Medulla oblongata (tissue), 1 donor: Measurements from ENCODE around the gene SGIP1.
"Not testable (repeated sequence)": the region's sequence is repeated elsewhere in the genome, so short reads cannot be mapped to it uniquely, and the experiment has no call there.

Experiments used
- DNase-seq: peaks from one replicate; pipeline ENCODE4 v3.0.0-alpha.2; 2015; ENCODE audit errors: extremely low spot score

SGIP1 gene

DNA sequence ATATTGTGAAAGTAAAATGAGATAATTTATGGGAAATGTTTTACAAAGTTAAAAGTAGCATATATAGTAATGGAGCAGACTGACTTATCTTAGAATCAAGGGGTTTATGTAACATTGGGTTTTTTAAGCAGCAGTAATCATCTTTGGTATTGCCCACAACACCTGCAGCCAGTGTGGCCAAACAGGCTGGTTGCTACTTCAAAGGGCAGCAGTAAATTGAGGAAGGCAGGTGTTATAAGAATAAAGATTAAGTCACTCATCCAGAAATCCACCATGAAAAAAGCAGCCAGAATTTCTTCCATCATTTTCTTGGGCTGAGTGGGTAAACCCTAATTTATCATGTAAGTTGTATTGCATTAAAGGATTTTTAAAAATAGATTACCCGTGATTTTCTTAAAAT is 235.0 kb downstream of the SGIP1 start:
- no peak for DNase-seq

DNA sequence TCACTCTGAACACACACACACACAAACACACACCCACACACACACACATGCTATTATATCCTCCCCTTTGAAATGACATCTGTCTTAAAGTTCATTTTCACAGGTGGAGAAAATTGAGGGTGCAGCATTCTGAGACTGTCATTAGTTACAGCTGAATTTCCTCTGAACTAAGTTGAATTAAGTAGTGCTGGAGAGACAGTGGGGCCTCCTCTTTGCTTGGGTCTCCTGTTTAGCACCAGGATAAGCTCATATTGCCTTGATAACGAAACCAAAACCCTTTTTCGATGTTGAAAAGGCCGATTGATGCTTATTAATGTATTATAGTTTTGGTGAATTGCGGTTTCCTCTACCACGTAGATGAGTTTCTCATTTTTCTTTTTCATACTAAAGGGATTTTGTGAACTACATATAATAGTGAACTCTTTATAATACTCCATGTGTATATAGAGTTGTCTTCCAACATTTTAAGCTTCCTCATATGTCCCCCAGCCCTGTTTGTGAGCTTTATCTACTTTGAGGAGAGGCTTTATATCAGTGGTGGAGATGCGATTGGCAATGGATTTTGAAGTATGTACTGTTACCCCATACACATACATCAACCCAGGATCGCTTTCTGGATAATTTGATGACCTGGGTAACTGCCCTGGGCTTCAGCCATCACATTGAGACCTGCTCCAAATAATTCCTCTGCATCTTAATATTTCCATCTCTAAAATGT is 235.7 kb downstream of the SGIP1 start:
- DNase-seq = no peak

DNA sequence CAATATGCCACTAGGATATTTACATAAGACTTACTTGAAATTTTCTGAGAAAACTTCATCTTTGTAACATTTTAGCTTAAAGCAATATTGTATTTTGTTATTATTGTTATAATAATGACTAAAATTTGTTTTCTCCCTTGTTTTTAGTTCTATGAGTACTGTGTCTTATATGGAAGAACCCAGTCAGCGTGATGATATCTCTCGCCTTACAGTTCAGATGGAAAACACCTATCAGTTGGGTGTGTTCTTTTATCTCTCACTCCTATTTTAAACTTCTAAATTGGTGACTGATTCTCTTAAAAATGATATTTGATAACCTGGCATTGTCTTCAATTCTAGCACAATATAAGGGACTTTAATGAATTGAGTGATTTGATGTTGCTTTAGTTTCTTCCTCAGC is 236.3 kb downstream of the SGIP1 start:
- no peak for DNase-seq

DNA sequence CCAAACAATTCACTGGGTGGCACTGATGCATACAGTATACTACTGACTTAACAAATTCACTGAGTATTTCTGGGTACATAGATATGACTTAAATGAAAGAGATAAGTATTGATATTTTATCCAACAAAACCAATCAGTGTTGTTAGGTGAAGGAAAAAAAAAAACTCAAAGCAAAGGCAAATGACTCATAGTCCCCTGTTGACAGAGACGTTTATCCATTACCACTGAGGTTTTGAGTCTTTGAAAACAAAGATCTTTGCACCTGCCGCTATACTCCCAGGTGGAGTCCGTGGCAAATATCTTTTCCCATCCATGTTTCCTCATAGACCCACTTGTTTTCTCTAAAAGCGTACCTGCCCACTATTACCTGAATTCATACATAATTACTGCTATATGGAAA is 236.7 kb downstream of the SGIP1 start:
- DNase-seq = no peak

DNA sequence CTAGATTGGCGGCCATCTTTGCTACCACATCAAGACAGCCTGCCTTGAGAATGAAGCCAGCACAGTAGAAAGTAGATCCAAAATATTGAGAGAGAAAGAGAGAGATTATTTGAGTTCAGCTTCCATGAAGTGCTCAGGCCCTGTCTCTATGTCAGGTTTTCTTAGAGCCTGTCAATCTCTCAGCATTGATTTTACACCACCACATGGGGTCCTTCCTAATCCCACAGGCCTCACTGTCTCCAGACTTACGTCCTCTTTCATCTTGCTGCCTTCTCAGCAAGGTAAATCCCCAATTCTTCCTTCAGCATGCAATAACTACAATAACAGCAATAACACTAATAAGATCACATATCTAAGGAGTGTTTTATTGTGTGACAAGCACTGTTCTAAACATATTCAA is 239.3 kb downstream of the SGIP1 start:
- DNase-seq = no peak

DNA sequence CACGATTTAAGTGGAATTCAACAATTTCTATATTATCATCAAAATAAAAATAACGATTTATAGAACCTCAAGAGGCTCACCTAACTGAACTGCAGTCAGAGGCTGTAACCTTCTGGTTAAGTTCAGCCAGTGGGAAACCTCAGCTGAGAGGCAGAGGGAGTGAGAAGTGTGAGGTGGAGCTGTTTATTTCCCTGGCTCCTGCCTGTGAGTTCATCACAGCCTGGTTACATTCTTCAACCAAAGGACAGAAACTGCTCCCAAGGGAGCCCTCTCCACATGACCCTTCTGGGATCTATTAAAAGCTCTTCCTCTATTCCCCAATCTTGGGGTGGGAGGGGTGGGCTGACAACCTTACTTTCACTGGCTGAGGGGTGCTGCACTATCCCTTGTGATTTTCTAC is 240.5 kb downstream of the SGIP1 start:
- DNase-seq = no peak

DNA sequence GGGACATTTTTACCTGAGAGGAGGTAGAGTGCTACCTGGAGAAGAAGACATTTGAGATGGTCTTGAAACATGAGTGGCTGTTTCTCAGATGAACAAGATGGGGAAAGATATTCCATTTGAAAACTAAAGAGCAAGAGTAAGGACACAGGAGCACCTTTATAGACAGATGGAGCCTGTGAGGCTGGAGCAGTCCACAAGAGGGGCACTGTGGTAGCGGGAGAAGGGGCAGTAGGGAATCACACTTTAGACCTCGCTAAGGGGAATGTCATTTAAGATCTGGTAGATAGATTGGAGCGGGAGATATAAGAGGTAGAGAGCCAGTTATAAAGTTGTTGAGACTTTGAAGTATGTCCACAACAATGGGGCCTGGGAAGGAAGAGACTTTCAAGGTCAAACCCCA is 241.7 kb downstream of the SGIP1 start:
- no peak for DNase-seq

DNA sequence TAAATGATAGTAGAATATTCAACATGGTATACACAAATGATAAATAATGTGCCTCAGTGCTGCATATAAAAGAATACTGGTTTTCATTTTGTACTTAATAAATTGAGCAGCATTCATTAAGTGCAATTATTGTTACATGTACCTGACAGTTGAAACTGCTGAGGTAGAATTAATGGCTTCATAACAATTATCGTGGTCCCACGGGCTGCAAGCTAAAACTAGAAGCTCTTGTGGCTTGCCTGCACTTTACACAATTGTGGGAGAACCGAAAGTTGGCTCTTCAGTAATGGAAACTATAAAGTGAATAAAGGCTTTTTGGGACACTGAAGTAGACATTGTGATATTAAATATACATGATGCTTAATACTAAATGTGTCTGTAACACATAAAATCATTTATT is 243.9 kb downstream of the SGIP1 start:
- DNase-seq = no peak

DNA sequence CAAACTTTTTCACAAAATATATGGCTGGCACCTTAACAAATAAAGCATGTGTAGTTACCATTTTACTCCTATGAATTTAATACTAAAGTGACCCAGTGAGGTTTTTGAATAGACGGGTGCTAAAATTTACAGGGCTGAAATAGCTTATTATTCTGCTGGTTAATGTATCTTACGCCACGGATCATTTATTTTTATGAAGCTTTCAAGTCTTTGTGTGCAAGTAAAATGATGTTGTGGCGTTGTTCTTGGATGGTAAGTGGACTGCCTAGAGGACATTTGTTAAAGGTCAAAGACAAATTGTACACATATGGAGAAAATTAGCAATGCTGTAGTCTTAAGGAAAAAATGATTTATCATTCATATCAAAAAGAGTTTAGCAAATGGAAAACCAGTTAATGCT is 244.3 kb downstream of the SGIP1 start:
- no peak for DNase-seq

DNA sequence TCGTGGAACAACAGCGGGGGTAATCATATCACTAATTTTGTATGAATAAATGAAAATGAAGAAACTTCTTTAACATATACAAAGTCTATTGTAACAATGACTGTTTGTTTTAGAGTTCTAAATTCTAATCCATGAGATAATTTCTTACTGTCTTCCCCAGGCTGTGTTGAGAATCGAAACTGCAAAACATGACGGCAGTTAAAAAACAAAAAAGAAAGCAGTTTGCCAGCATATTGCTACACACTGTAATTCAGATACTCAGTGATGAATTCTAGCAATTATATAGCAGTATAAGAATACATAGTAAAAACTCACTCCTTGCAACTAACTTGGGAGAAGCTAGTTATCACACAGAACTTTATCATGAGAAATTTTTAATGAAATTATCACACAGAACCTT is 245.0 kb downstream of the SGIP1 start:
- no peak for DNase-seq

DNA sequence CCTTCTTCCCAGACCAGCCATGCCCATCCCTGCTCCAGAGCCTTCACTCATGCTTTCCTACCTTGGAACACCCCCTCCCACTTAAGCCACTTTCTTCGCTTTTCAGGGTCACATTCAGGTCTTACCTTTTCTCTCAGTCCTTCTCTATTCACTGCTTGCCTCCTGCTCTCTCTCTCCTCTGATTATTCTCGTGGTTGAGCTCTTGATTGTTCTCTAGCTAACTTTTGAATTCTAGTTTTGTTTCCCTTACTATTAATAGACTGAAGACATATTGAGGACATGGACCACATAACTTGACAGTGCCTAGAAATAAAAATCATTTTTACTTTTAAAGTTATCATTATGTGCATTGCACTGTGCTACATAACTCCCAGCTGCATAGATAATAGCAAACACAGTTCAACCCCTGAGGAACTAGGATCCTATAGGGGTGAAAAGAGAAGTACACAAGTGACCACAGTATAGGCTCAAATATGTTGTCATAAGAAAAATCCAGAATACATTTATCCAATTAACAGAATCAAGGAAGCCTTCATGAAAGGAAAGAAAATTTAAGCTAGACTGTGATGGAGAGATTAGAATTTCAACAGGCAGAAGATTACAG is 245.6 kb downstream of the SGIP1 start:
- no peak for DNase-seq

DNA sequence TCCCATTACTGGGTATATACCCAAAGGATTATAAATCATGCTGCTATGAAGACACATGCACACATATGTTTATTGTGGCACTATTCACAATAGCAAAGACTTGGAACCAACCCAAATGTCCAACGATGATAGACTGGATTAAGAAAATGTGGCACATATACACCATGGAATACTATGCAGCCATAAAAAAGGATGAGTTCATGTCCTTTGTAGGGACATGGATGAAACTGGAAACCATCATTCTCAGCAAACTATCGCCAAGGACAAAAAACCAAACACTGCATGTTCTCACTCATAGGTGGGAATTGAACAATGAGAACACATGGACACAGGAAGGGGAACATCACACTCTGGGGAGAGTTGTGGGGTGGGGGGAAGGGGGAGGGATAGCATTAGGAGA is 251.8 kb downstream of the SGIP1 start:
- not testable (repeated sequence) for DNase-seq

DNA sequence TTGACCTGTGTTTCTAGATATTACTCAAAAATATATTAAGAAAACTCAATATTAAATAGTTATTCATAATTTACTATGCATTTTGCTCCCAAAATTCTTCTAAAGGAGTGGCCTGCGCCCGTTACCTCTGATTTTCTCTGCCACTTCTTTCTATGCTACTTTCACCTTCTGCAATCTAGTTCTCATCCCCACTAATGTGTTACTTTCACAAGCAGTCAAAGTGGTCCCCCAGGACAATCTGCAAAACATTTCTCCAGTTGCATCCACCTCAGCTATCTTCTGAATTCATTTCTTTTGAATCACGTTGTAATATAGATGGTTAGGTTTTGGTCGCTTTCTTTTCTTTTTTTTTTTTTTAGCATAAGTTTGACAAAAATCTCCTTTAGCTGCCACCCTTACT is 253.7 kb downstream of the SGIP1 start:
- DNase-seq = no peak

DNA sequence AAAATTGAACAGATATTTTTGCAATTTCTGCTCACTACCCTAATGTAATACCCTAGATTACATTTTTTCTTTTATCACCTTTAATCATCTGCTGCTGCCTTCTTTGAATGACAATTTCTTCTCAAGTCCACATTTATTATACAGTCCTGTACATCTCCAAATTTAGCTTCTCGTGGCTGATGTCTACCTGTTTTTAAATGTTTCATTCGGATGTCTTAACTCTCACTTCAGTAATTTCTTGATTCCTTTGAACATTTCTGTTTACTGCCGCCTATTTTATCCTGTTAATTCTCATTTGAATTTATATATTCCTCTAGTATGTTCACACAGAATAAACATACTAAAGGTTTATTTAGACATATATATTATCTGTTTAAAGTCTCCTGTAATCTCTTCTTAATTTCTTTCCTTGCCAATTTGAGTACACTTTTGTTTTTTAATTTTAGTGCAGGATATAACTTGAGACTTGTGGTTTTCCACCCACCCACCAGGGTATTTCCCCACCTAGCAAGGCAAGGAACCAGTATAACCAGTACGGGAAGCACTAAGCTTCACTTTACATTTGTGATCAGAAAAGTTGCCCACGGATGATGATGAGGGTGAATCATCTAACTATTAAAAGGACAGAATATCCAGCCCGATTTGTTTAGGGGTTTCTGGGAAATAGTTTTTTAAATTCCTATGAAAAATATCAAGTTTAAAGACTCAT is 254.4 kb downstream of the SGIP1 start:
- no peak for DNase-seq

DNA sequence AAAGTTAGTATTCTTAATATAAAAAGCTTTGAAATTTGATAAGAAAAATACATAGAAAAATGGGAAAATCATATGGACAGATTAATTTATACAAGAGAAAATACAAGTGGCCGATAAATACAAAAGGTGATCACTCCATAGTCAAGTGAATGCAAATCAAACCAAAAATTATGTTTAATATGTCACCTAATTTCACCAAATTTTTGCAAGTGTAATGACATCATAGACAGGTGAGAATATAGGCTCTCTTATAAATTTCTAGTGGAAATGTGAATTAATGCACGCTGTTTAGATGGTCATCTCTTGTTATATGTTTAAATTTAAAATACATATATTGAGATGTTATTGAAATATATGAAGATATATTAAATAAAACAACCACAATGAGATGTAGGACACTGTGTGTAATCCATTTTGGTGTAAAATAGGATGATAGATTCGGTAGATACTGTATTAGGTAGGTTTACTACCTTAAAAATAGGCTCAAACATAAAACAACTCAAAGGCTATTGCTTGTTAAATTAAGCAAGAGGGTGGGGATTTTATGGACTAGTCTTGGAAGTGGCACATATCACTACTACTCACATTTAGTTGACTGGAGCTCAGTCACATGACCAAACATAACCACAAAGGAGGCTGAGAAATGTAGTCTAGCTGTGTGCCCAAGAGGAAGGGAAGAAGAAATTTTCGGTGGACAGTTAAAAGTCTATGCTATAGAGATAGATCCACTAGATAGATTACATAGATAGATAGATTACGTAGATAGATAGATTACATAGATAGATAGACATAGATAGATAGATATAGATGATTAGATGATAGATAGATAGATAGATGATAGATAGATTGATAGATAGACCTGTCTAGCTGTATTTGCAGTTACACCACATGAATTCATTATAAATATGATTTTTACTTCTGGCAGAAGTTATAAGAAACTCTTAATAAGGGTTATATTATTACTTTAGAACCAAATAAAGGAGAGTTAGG is 258.0 kb downstream of the SGIP1 start:
- DNase-seq = no peak

DNA sequence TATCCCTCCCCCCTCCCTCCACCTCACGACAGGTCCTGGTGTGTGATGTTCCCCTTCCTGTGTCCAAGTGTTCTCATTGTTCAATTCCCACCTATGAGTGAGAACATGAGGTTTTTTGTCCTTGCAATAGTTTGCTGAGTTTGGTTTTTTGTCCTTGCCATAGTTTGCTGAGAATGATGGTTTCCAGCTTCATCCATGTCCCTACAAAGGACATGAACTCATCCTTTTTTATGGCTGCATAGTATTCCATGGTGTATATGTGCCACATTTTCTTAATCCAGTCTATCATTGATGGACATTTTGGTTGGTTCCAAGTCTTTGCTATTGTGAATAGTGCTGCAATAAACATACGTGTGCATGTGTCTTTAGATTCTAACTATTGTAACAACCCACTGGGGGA is 261.9 kb downstream of the SGIP1 start:
- not testable (repeated sequence) for DNase-seq
